ENCODE measurements around the gene TTYH2.

- TF ChIP-seq POLR2AphosphoS5 (IDR thresholded peaks at IDR 0.05) (no peak), CTCF (IDR thresholded peaks at IDR 0.05) (no peak)
These were observed 31.2 kb upstream of the TTYH2 start for GRCh38 chr17:74182041-74182723.

Data from sigmoid colon (tissue), 4 donors.